OCI-LY7 (cell line): ENCODE measurements around the gene ASXL1.

Experiments used
- EZH2phosphoT487 ChIP-seq: fragments of 200-600 bp; sonication (generic); IDR thresholded peaks from 2 replicates; pipeline ENCODE4 v1.6.1; 2018; ENCODE audit warnings: low read depth, borderline replicate concordance, mild to moderate bottlenecking, mixed run types, antibody characterized with exemption, low read length, moderate library complexity, mixed read lengths
- TF ChIP-seq, protein P1 (sequence below): fragments of 200-600 bp; sonication (generic); conservative IDR thresholded peaks from 2 replicates; pipeline ENCODE4 v1.5.1; 2014; ENCODE audit warnings: mild to moderate bottlenecking, antibody characterized with exemption, low read length, moderate library complexity, mixed read lengths

DNA sequence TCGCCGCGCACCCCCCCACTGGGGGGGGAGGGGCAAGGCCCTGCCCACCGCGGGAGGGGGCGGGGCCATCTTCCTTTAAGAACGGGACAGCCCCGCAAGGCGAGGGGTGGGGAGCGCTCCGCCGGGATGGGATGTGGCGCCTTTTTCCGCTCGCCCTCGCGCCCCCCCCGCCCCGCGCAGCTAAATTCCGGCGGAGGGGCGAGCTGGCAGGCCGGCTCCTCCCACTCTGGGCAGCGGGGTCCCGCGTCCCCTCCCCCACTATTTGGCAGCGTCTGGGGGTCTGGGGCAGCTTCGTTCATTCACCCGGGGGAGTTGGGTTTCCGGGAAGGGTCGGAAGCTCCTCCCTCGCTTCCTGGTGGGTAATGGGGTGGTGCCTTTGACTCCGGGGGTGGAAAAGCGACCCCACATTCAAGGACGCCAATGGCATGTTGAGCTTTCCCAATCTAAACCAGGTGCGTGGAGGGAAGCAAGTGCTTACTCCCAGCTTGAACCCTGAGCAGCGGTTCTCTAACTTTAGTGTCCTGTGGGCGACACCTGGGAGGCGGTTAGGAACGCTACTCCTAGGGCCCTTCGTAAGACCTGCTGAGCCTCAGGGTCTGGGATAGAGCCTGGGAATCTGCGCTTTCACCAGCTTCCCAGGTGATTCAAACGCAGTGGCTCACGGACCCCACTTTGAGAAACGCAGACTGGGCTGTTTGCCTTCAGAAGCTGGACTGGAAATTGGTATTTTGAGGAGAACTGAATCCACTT, 927 bp downstream of the ASXL1 start:
- TF ChIP-seq, protein P1, sequence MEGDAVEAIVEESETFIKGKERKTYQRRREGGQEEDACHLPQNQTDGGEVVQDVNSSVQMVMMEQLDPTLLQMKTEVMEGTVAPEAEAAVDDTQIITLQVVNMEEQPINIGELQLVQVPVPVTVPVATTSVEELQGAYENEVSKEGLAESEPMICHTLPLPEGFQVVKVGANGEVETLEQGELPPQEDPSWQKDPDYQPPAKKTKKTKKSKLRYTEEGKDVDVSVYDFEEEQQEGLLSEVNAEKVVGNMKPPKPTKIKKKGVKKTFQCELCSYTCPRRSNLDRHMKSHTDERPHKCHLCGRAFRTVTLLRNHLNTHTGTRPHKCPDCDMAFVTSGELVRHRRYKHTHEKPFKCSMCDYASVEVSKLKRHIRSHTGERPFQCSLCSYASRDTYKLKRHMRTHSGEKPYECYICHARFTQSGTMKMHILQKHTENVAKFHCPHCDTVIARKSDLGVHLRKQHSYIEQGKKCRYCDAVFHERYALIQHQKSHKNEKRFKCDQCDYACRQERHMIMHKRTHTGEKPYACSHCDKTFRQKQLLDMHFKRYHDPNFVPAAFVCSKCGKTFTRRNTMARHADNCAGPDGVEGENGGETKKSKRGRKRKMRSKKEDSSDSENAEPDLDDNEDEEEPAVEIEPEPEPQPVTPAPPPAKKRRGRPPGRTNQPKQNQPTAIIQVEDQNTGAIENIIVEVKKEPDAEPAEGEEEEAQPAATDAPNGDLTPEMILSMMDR: no peak
- no peak for TF ChIP-seq EZH2phosphoT487
